GM12878 (cell line): ENCODE data around the gene FGF14. TPM values are rescaled to one million over a fixed set of nuclear protein-coding genes. Genes with fewer than 3 reads are reported as not detected.

Experiments
- ATAC-seq: fragments of 200-7000 bp; cut with Tn5 transposase; 3 replicates; pipeline ENCODE4 v1.9.1; 2020; ENCODE audit warnings: mild to moderate bottlenecking, moderate library complexity
- BruUV-seq: library from RNA; stranded (reverse); fragments of 400-500 nt; replicated peaks from 2 replicates; lab custom pipeline; 2021; lab: Mats Ljungman, UMichigan
- CTCF ChIA-PET: fragments of 300-600 bp; sonication (Branson Sonifier 250); formaldehyde crosslinking; extraction: SDS; loops from one replicate; lab custom pipeline; 2021; ENCODE audit warnings: inconsistent platforms; lab: Yijun Ruan, JAX
- POLR2A ChIA-PET: fragments of 350-600 bp; formaldehyde crosslinking; extraction: SDS; loops from one replicate; lab custom pipeline; 2021; ENCODE audit warnings: inconsistent platforms; lab: Charles Lee
- RAD21 ChIA-PET: fragments of 300-600 bp; sonication (Branson Sonifier 250); formaldehyde crosslinking; loops from one replicate; lab custom pipeline; 2023; ENCODE audit warnings: antibody characterized with exemption; ENCODE audit not compliant: unreplicated experiment; lab: Charles Lee
- SMC1A ChIA-PET: fragments of 300-600 bp; sonication (Branson Sonifier 250); formaldehyde crosslinking; loops from one replicate; lab custom pipeline; 2023; ENCODE audit not compliant: unreplicated experiment, uncharacterized antibody; lab: Charles Lee
- DNase-seq: peaks from one replicate; pipeline ENCODE4 v3.0.0-alpha.2; 2011; ENCODE audit warnings: low read depth, low spot score
- FAIRE-seq: peaks from 3 replicates; lab custom pipeline; 2011; peaks lifted over from hg19 to GRCh38; lab: Jason Lieb, UNC
- H2AFZ ChIP-seq: 2 replicates; pipeline ENCODE4 v1.6.0; 2011; ENCODE audit warnings: low read depth, low read length, control low read depth; ENCODE audit not compliant: control insufficient read depth
- H3K27ac ChIP-seq: 2 replicates; pipeline ENCODE4 v1.5.1; 2011; ENCODE audit warnings: control low read depth; ENCODE audit not compliant: control insufficient read depth, insufficient read depth
- H3K27me3 ChIP-seq, 2 experiments: replicated peaks in 1 of 2; 2 replicates each; pipeline versions ENCODE4 v1.6.0 to v1.6.1; 2011; ENCODE audit warnings: low read length in 1 of 2; ENCODE audit not compliant: control insufficient read depth in 2 of 2, insufficient read depth in 2 of 2
- H3K36me3 ChIP-seq, 2 experiments: 2 replicates each; pipeline ENCODE4 v1.5.1; 2011; ENCODE audit warnings: low read length in 1 of 2; ENCODE audit not compliant: control insufficient read depth in 2 of 2, insufficient read depth in 2 of 2
- H3K4me1 ChIP-seq: 2 replicates; pipeline ENCODE4 v1.6.1; 2011; ENCODE audit warnings: mild to moderate bottlenecking, low read length, moderate library complexity, mixed read lengths; ENCODE audit not compliant: control insufficient read depth, insufficient read depth
- H3K4me2 ChIP-seq: 2 replicates; pipeline ENCODE4 v1.6.0; 2011; ENCODE audit warnings: control low read depth; ENCODE audit not compliant: control insufficient read depth, insufficient read depth
- H3K4me3 ChIP-seq: fragments of 200-600 bp; sonication (generic); 2 replicates; pipeline ENCODE4 v1.5.1; 2016
- H3K79me2 ChIP-seq: 2 replicates; pipeline ENCODE4 v1.6.0; 2011; ENCODE audit warnings: low read length; ENCODE audit not compliant: control insufficient read depth, insufficient read depth
- H3K9ac ChIP-seq: 2 replicates; pipeline ENCODE4 v1.8.0; 2011; ENCODE audit warnings: low read length, control low read depth, mixed read lengths; ENCODE audit not compliant: control insufficient read depth, insufficient read depth
- H3K9me3 ChIP-seq: replicated peaks from 3 replicates; pipeline ENCODE4 v1.5.1; 2011; ENCODE audit warnings: mild to moderate bottlenecking, low read length; ENCODE audit not compliant: control insufficient read depth, insufficient read depth
- H4K20me1 ChIP-seq: 2 replicates; pipeline ENCODE4 v1.6.0; 2011; ENCODE audit not compliant: control insufficient read depth, insufficient read depth
- CBX3 ChIP-seq: fragments of 200-600 bp; sonication (generic); IDR thresholded peaks from 2 replicates; pipeline ENCODE4 v1.6.1; 2016; ENCODE audit warnings: low read depth, borderline replicate concordance
- CEBPB ChIP-seq, 2 experiments: fragments of 150-350 bp in 1 of 2; IDR thresholded peaks; 2 replicates each; pipeline ENCODE4 v1.6.1; 2012 to 2014; ENCODE audit warnings: low read depth in 2 of 2, low read length in 2 of 2, borderline replicate concordance in 1 of 2, inconsistent platforms in 1 of 2
- CREM ChIP-seq: IDR thresholded peaks from 2 replicates; pipeline ENCODE4 v1.6.1; 2014; ENCODE audit warnings: antibody characterized with exemption, low read depth
- E4F1 ChIP-seq: fragments of 450-650 bp; IDR thresholded peaks from 2 replicates; pipeline ENCODE4 v1.6.1; 2018; ENCODE audit warnings: borderline replicate concordance, mild to moderate bottlenecking; ENCODE audit not compliant: partially characterized antibody
- EED ChIP-seq: sonication (generic); IDR thresholded peaks from 2 replicates; pipeline ENCODE4 v1.6.1; 2016; ENCODE audit warnings: antibody characterized with exemption, low read depth
- EZH2 ChIP-seq: IDR thresholded peaks from 2 replicates; pipeline ENCODE4 v1.6.1; 2012; ENCODE audit warnings: low read depth, mild to moderate bottlenecking, control low read depth, inconsistent platforms, low read length, borderline replicate concordance; ENCODE audit not compliant: control insufficient read depth
- IRF4 ChIP-seq: IDR thresholded peaks from 2 replicates; pipeline ENCODE4 v1.6.1; 2011; ENCODE audit warnings: low read depth, low read length
- JUNB ChIP-seq: IDR thresholded peaks from 2 replicates; pipeline ENCODE4 v1.6.1; 2016; ENCODE audit warnings: antibody characterized with exemption, mild to moderate bottlenecking
- MLLT1 ChIP-seq: fragments of 450-650 bp; IDR thresholded peaks from 2 replicates; pipeline ENCODE4 v1.6.1; 2016; ENCODE audit warnings: mild to moderate bottlenecking
- SMAD1 ChIP-seq: fragments of 450-650 bp; IDR thresholded peaks from 2 replicates; pipeline ENCODE4 v1.6.1; 2018; ENCODE audit warnings: mild to moderate bottlenecking, low read depth; ENCODE audit not compliant: partially characterized antibody
- SMAD5 ChIP-seq: IDR thresholded peaks from 2 replicates; pipeline ENCODE4 v1.6.1; 2016; ENCODE audit warnings: antibody characterized with exemption, low read depth
- SMC3 ChIP-seq: IDR thresholded peaks from 2 replicates; pipeline ENCODE4 v1.6.1; 2011; ENCODE audit warnings: low read length, improper control_type of control experiment, borderline replicate concordance
- SREBF2 ChIP-seq: IDR thresholded peaks from 2 replicates; pipeline ENCODE4 v1.6.1; 2012; ENCODE audit warnings: mild to moderate bottlenecking, low read length
- STAT3 ChIP-seq: IDR thresholded peaks from 2 replicates; pipeline ENCODE4 v1.6.1; 2011; ENCODE audit warnings: low read depth, low read length, improper control_type of control experiment
- TARDBP ChIP-seq: IDR thresholded peaks from 2 replicates; pipeline ENCODE4 v1.6.1; 2016; ENCODE audit warnings: borderline replicate concordance
- TCF12 ChIP-seq: IDR thresholded peaks from 2 replicates; pipeline ENCODE4 v1.6.1; 2011; ENCODE audit warnings: low read depth, mild to moderate bottlenecking, low read length
- WRNIP1 ChIP-seq: IDR thresholded peaks from 2 replicates; pipeline ENCODE4 v1.6.1; 2011; ENCODE audit warnings: low read depth, low read length, improper control_type of control experiment, borderline replicate concordance
- YY1 ChIP-seq: IDR thresholded peaks from 2 replicates; pipeline ENCODE4 v1.6.1; 2011; ENCODE audit warnings: low read depth, mild to moderate bottlenecking, low read length
- ZNF384 ChIP-seq: IDR thresholded peaks from 2 replicates; pipeline ENCODE4 v1.6.1; 2012; ENCODE audit warnings: low read depth, mild to moderate bottlenecking, low read length, improper control_type of control experiment, borderline replicate concordance
- ZSCAN29 ChIP-seq: fragments of 450-650 bp; IDR thresholded peaks from 2 replicates; pipeline ENCODE4 v1.6.1; 2017; ENCODE audit warnings: mild to moderate bottlenecking, moderate library complexity
- whole genome bisulfite sequencing: methylation state at CpG from one replicate; pipeline ENCODE4 v1.1.6; 2016; ENCODE audit warnings: low lambda C conversion rate; ENCODE audit not compliant: insufficient replicate concordance, insufficient coverage; ENCODE audit errors: missing lambda C conversion rate; 5-methylcytosine and 5-hydroxymethylcytosine counted together
- in situ Hi-C: fragments of 300-500 bp; cut with MboI; formaldehyde crosslinking; loops from 9 replicates; pipeline ENCODE4 v1.14.3; 2018; ENCODE audit warnings: mixed read lengths
- intact Hi-C: fragments of 100-400 bp; cut with micrococcal nuclease; formaldehyde crosslinking; loops from one replicate; pipeline ENCODE4 v1.14.2; 2022; ENCODE audit not compliant: unreplicated experiment
- polyA plus RNA-seq, 11 experiments: library from polyadenylated mRNA; depleted of rRNA in 4 of 11; unstranded in 6 of 11; stranded (reverse) in 5 of 11; fragments of >200 nt; fragmentation: Nextera tagmentation in 4 of 11; fragmentation: Illumina TruSeq in 1 of 11; extraction: Ambion mirVana in 4 of 11; extraction: Trizol in 1 of 11; gene quantifications; 1 replicate in 1 of 11; 2 replicates in 10 of 11; pipeline versions ENCODE4 v1.2.1 to v1.2.3, GENCODE V29; 2011 to 2016; ENCODE audit warnings: inconsistent platforms in 2 of 11, missing spikeins in 2 of 11, low read depth in 1 of 11
- total RNA-seq, 4 experiments: library from RNA; depleted of rRNA in 3 of 4; stranded (reverse); fragments of >200 nt in 3 of 4; fragmentation: Illumina TruSeq in 1 of 4; extraction: Trizol in 1 of 4; gene quantifications; 2 replicates each; pipeline versions ENCODE4 v1.2.1 to v1.2.3, GENCODE V29; 2013 to 2021

The FGF14 gene
- total and polyA plus RNA-seq, 10 of the 15 experiments (the other 5 are each of a cell fraction or from before 2014, with no cell fraction given): under 0.01 to 0.44 (median 0.04) TPM

DNA sequence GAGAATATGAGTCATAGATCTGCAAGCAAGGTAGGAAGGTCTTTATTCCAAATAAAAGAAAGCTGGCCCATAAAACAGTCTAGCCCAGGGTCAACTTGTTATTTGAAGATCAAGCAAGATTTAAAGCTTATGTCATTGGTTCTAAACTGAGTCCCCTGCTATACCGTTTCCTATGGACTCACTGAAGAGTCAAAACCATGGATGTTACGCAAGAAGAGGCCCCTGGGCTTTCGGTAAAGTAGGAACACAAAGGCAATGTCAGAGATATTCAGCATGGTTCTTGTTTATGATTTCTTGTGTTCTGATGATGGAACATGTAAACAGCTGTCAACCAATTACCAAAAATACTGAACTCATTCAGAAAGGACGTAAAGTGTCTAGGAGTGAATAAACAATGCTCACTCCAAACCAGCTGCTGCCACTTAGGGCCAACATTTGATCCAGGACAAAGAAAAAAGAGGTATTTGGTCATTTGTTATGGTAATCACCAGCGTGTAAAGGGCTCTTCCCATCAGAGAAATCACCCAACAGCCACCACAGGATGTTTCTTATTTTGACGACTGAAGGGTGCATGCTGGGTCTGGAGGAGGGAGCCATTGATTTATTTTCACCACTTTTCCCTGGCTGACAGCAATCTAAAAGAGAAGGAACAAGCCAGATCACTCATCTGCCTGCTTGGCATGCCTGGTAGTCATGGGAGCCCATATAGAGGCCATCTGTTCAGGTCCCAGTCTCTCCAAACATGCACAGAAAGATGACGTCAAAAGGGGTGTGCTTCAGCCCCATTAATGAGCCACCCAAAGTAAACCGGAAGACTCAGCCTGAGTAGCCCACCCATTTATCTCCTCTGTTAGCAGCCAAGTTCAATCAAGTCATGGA is 68.3 kb downstream of the FGF14 start:
- DNase-seq: no peak
- BruUV-seq: no TSS peak
- no peaks in the 10 kb centered on the region for H3K27me3 ChIP-seq
- ChIA-PET SMC1A (interaction anchor here (1.1 kb wide), 1 partner anchor 16 kb away, joined by 3 read pairs; no protein-coding TSS in a partner anchor), POLR2A (no interaction called here), RAD21 (no interaction called here), CTCF (no interaction called here)
- no peak for TF ChIP-seq STAT3
- no peak for TF ChIP-seq EED
- TF ChIP-seq ZSCAN29: no peak
- no peak for TF ChIP-seq SMAD1
- no peak for TF ChIP-seq SMC3
- TF ChIP-seq ZNF384: no peak
- no peak for TF ChIP-seq WRNIP1
- TF ChIP-seq MLLT1: no peak
- TF ChIP-seq EZH2: no peak
- TF ChIP-seq SREBF2: no peak
- TF ChIP-seq E4F1: no peak
- TF ChIP-seq TCF12: no peak
- no peak for TF ChIP-seq CBX3
- TF ChIP-seq JUNB: no peak
- TF ChIP-seq SMAD5: no peak
- TF ChIP-seq CEBPB (IDR thresholded peaks at IDR 0.05; ENCODE audit: borderline replicate concordance in 1 of 2, low read depth in 2 of 2, low read length in 2 of 2): no peak
- TF ChIP-seq YY1: no peak
- TF ChIP-seq CREM: no peak
- TF ChIP-seq TARDBP: no peak
- no peak for TF ChIP-seq IRF4
- no peaks in the 10 kb centered on the region for H3K9me3 ChIP-seq
- H3K36me3 ChIP-seq: no peaks in the 10 kb centered on the region
- intact Hi-C loops: no loop called here
- no peaks in the 10 kb centered on the region for H3K4me1 ChIP-seq
- no peaks in the 10 kb centered on the region for H4K20me1 ChIP-seq
- no peak overlapping the region for H3K4me2 ChIP-seq
- no peak overlapping the region for H2AFZ ChIP-seq
- in situ Hi-C loops: no loop called here
- H3K27ac ChIP-seq: no peak overlapping the region
- 28% methylated on average over 8 of the region's 8 CpGs for WGBS
- no peak overlapping the region for H3K4me3 ChIP-seq
- no peak for ATAC-seq
- H3K79me2 ChIP-seq: no peaks in the 10 kb centered on the region
- no peak overlapping the region for H3K9ac ChIP-seq
- FAIRE-seq: no peak
